Chondrocyte (in vitro differentiated cells): ENCODE data around the gene CYB561D2. TPM values are rescaled to one million over a fixed set of nuclear protein-coding genes. Genes with fewer than 3 reads are reported as not detected.

ENCODE experiments used
- DNase-seq: peaks from one replicate; pipeline ENCODE4 v3.0.0; 2021; ENCODE audit warnings: mixed read lengths, low spot score
- H3K27ac Mint-ChIP-seq: one replicate; pipeline ENCODE4 v1.8.0; 2021; ENCODE audit warnings: mild to moderate bottlenecking, moderate library complexity, mixed read lengths; ENCODE audit not compliant: unreplicated experiment
- H3K27me3 Mint-ChIP-seq: 2 replicates; pipeline ENCODE4 v1.8.0; 2021; ENCODE audit warnings: low read depth, mixed read lengths
- H3K36me3 Mint-ChIP-seq: 2 replicates; pipeline ENCODE4 v1.8.0; 2021; ENCODE audit warnings: low read depth, mixed read lengths
- H3K4me1 Mint-ChIP-seq: 2 replicates; pipeline ENCODE4 v1.8.0; 2021; ENCODE audit warnings: low read depth, mild to moderate bottlenecking, mixed read lengths
- H3K4me3 Mint-ChIP-seq: one replicate; pipeline ENCODE4 v1.8.0; 2021; ENCODE audit warnings: mild to moderate bottlenecking, moderate library complexity, mixed read lengths; ENCODE audit not compliant: unreplicated experiment
- H3K9me3 Mint-ChIP-seq: 2 replicates; pipeline ENCODE4 v1.8.0; 2021; ENCODE audit warnings: low read depth, mixed read lengths
- CTCF ChIP-seq: fragments of 200-600 bp; sonication (generic); IDR thresholded peaks from 2 replicates; pipeline ENCODE4 v1.5.0; 2021; ENCODE audit warnings: antibody characterized with exemption, mild to moderate bottlenecking, moderate library complexity
- total RNA-seq: library from RNA; stranded (reverse); gene quantifications from 3 replicates; pipeline ENCODE4 v1.2.1, GENCODE V29; 2021

Gene CYB561D2
- total RNA-seq, 1 donor from 2014 or later: 18.2 TPM

GRCh38 chr3:50347187-50347813 is 3.4 kb upstream of the CYB561D2 start:
- DNase-seq: no peak
- Mint-ChIP-seq H3K27ac (peak overlapping the region; percentile 22), H3K4me1 (peaks cover 36% of the 10 kb centered on the region), H3K9me3 (no peaks in the 10 kb centered on the region), H3K27me3 (no peaks in the 10 kb centered on the region), H3K36me3 (peaks cover 1% of the 10 kb centered on the region), H3K4me3 (no peak overlapping the region)
- peak; percentile 86 for TF ChIP-seq CTCF

- peak overlapping the region; percentile 92 for H3K4me3 Mint-ChIP-seq
- H3K4me1 Mint-ChIP-seq: peaks cover 40% of the 10 kb centered on the region
- DNase-seq: no peak
- peaks cover 6% of the 10 kb centered on the region for H3K36me3 Mint-ChIP-seq
- no peaks in the 10 kb centered on the region for H3K27me3 Mint-ChIP-seq
- TF ChIP-seq CTCF: no peak
- no peaks in the 10 kb centered on the region for H3K9me3 Mint-ChIP-seq
- peak overlapping the region; percentile 96 for H3K27ac Mint-ChIP-seq
Observed at GRCh38 chr3:50350213-50350526, 492 bp upstream of the CYB561D2 start.

GRCh38 chr3:50351323-50351697 is 648 bp downstream of the CYB561D2 start:
- TF ChIP-seq CTCF: peak; percentile 1
- peak overlapping the region; percentile 92 for H3K4me3 Mint-ChIP-seq
- H3K9me3 Mint-ChIP-seq: no peaks in the 10 kb centered on the region
- no peak for DNase-seq
- H3K4me1 Mint-ChIP-seq: peaks cover 46% of the 10 kb centered on the region
- peaks cover 8% of the 10 kb centered on the region for H3K36me3 Mint-ChIP-seq
- H3K27me3 Mint-ChIP-seq: no peaks in the 10 kb centered on the region
- peak overlapping the region; percentile 96 for H3K27ac Mint-ChIP-seq

GRCh38 chr3:50352781-50353180 is 2.1 kb downstream of the CYB561D2 start:
- no peak for DNase-seq
- no peaks in the 10 kb centered on the region for H3K9me3 Mint-ChIP-seq
- H3K4me3 Mint-ChIP-seq: no peak overlapping the region
- peak overlapping the region; percentile 13 for H3K27ac Mint-ChIP-seq
- TF ChIP-seq CTCF: peak; percentile 63
- peaks cover 53% of the 10 kb centered on the region for H3K4me1 Mint-ChIP-seq
- H3K27me3 Mint-ChIP-seq: no peaks in the 10 kb centered on the region
- peaks cover 8% of the 10 kb centered on the region for H3K36me3 Mint-ChIP-seq

- Mint-ChIP-seq H3K27ac (peak overlapping the region; percentile 13), H3K9me3 (no peaks in the 10 kb centered on the region), H3K4me1 (peaks cover 59% of the 10 kb centered on the region), H3K36me3 (peaks cover 8% of the 10 kb centered on the region), H3K27me3 (no peaks in the 10 kb centered on the region), H3K4me3 (no peak overlapping the region)
- no peak for DNase-seq
- TF ChIP-seq CTCF: no peak
Observed at GRCh38 chr3:50353245-50354004, 2.8 kb downstream of the CYB561D2 start.
